Amygdala (tissue), 56 donors: ENCODE data around the gene PDCD1LG2.
"Not testable (repeated sequence)": the region's sequence is repeated elsewhere in the genome, so short reads cannot be mapped to it uniquely, and the experiment has no call there.

Experiments used
- DNase-seq, 56 donors: peaks; one replicate each; lab custom pipeline; 2025; lab: John Stamatoyannopoulos, UW

PDCD1LG2 gene

GRCh38 chr9:5562806-5563416 lies 52.6 kb downstream of the PDCD1LG2 start:
- no peak for DNase-seq

- no peak for DNase-seq
Measured at GRCh38 chr9:5563417-5563815, 53.1 kb downstream of the PDCD1LG2 start.

DNA sequence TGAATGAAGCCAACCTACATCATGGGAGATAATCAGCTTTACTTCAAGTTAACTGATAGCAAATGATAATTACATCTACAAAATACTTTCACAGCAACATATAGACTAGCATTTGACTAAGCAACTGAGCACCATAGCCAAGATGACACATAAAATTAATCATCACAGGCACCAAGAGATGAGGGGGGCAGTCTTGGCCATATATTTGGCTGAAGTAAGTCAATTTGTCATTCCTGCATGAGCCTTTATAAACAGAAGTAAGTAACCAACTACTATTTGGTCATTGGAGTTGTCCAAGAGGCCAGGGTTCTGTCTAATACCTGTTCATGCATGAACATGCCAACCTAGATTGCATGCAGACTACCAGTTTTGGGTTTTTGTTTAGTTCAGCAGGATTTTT lies 53.6 kb downstream of the PDCD1LG2 start:
- DNase-seq: no peak

DNA sequence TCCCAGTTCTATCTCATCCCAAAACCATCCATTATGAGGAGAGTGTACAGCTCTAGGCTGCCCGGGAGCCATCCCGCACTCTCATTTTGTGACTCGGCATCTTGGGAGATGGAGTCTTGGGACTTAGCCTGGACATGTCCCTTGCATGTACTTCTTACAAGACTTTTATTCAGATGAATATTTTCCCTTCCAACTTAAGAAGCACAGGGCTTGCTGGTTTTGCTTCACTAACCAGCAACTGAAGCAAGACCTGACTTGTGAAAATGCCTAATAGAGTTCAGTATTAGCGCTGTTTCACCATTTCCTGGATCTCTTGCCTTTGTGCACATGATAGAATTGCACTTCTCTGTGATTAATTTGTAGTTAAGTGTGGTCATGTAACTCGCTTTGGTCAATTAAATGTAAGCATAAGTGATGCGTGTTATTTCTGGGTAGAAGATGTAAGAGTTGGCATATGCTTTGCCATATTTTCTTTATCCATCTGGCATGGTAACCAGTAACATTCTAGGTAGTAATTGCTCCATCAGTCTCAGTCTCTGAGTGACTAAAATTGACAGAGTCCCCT lies 55.8 kb downstream of the PDCD1LG2 start:
- no peak for DNase-seq

DNA sequence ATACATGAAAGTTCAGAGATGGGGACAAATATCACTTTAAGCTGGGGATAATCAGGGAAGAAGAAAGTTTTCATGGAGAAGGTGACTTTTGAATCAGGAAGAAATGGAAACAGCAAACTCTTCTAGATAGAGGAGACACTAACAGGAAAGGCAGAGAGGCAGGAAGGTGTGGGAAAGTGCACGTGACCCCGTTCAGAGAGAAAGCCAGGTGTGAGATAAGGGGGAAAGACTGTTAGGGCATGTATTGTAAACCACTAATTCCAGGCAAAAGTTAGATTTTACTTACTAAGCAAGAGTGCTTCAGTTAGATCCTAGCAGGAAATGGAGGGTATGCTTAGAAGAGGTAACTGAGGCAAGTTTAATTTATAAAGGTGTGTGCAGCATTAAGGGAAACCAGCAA lies 58.5 kb downstream of the PDCD1LG2 start:
- no peak for DNase-seq

- DNase-seq: no peak
Measured at GRCh38 chr9:5569409-5569808, 59.1 kb downstream of the PDCD1LG2 start.

GRCh38 chr9:5569891-5570290 lies 59.6 kb downstream of the PDCD1LG2 start:
- DNase-seq: no peak

DNA sequence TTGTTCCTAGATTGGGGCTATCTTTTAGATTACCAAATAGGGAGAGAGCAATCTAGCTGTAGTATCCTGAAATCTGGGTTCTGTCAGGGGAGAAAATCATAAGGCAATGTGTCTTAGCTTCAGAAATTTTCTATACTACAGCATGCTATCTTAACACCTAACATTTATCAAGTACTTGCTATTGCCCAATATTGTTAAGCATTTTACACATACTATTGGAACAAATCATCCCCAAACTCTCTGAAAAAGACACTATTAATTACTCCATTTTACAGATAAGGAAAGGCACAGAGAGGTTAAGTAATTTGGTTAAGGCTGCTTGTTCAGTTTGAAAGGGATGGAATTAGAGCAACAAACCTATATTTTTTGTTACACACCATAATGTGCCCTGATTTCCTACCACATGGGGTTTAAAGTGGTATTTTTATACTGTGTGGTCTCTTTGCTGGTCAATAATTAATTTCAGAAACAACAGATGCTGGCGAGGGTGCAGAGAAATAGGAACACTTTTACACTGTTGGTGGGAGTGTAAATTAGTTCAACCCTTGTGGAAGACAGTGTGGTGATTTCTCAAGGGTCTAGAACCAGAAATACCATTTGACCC lies 61.4 kb downstream of the PDCD1LG2 start:
- no peak for DNase-seq

- no peak for DNase-seq
Measured at GRCh38 chr9:5574097-5574496, 63.8 kb downstream of the PDCD1LG2 start.

GRCh38 chr9:5575000-5575399 lies 64.7 kb downstream of the PDCD1LG2 start:
- no peak for DNase-seq

- DNase-seq: no peak
Measured at GRCh38 chr9:5577225-5577624, 66.9 kb downstream of the PDCD1LG2 start.

- no peak for DNase-seq
Measured at GRCh38 chr9:5578018-5578697, 67.8 kb downstream of the PDCD1LG2 start.

- DNase-seq: no peak
Measured at GRCh38 chr9:5578698-5579085, 68.4 kb downstream of the PDCD1LG2 start.

GRCh38 chr9:5579881-5580280 lies 69.5 kb downstream of the PDCD1LG2 start:
- no peak for DNase-seq

GRCh38 chr9:5580650-5581049 lies 70.3 kb downstream of the PDCD1LG2 start:
- no peak for DNase-seq

- DNase-seq: not testable (repeated sequence)
Measured at GRCh38 chr9:5581706-5582105, 71.4 kb downstream of the PDCD1LG2 start.

GRCh38 chr9:5582835-5583195 lies 72.5 kb downstream of the PDCD1LG2 start:
- DNase-seq: peak in 2 of 56 donors; percentile 2 to 11

DNA sequence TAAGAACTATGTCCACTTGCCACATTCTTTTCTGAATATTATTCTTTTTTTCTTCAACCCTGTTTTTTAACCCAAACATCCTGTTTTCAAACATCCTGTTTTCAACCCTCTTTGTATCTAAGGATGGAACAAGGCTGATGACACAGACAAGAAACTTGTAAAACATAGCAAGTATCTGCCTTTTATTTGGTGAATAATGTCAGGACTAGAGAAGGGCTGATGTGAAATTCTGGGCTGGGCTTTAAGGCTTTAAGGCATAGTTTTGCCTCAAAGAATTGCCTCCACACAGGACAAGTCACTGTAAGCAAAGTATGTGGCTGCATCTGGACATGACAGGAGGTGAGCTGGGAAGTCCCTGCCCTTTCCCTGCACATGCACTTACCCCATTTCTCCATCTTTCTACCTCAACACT lies 76.1 kb downstream of the PDCD1LG2 start:
- no peak for DNase-seq

- no peak for DNase-seq
Measured at GRCh38 chr9:5587024-5587423, 76.7 kb downstream of the PDCD1LG2 start.

- DNase-seq: no peak
Measured at GRCh38 chr9:5592231-5592630, 81.9 kb downstream of the PDCD1LG2 start.

GRCh38 chr9:5592904-5593303 lies 82.6 kb downstream of the PDCD1LG2 start:
- no peak for DNase-seq

DNA sequence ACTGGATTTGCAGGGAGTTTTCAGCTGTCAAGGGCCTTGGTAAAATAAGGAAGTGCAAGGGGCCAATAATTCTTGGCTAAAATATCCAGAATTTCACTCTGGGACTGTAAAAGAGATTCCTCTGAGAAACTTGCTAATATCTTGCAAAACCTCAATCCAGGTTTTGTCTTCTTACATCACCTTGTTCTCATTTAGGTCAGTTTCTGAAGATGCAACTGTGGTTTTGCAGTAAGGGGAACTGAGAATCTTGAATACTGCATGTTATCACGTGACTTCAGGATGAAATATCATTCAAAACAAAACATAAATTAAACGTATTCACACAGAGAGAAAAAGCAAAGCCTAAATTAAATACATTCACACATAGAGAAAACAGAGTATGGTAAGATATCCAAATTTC lies 83.6 kb downstream of the PDCD1LG2 start:
- no peak for DNase-seq
